Retinal pigment epithelial cell (primary cell): ENCODE data around the gene HS3ST4.

Source experiments
- DNase-seq: peaks from one replicate; pipeline ENCODE4 v3.0.0-alpha.2; 2010; ENCODE audit warnings: low read depth
- H3K4me3 ChIP-seq: 2 replicates; pipeline ENCODE4 v1.5.1; 2011; ENCODE audit warnings: mild to moderate bottlenecking, low read length, control low read depth, moderate library complexity
- TF ChIP-seq, protein P1 (sequence below): conservative IDR thresholded peaks from 2 replicates; pipeline ENCODE4 v1.5.1; 2011; ENCODE audit warnings: low read depth, low read length, control low read depth, inconsistent platforms

Gene HS3ST4

DNA sequence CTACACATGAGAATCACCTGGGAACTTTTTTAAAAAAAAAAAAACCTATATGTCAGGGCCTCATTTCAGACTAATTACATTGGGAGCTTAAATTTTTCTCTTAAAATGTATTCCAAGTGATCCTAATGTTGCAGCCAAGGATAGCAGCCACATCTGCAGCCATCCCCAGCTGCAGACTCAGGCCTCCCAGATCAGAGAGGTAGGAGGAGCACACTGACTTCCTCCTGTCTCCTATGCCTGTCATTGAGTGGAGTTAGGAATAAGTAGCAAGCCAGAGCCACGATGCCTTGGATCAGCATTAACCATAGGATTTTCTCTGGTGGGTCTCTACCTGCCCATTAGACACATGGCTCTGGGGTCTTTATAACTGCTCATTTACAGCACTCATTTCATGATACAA is 463.5 kb downstream of the HS3ST4 start:
- DNase-seq = no peak
- no peak overlapping the region for H3K4me3 ChIP-seq
- TF ChIP-seq, protein P1, sequence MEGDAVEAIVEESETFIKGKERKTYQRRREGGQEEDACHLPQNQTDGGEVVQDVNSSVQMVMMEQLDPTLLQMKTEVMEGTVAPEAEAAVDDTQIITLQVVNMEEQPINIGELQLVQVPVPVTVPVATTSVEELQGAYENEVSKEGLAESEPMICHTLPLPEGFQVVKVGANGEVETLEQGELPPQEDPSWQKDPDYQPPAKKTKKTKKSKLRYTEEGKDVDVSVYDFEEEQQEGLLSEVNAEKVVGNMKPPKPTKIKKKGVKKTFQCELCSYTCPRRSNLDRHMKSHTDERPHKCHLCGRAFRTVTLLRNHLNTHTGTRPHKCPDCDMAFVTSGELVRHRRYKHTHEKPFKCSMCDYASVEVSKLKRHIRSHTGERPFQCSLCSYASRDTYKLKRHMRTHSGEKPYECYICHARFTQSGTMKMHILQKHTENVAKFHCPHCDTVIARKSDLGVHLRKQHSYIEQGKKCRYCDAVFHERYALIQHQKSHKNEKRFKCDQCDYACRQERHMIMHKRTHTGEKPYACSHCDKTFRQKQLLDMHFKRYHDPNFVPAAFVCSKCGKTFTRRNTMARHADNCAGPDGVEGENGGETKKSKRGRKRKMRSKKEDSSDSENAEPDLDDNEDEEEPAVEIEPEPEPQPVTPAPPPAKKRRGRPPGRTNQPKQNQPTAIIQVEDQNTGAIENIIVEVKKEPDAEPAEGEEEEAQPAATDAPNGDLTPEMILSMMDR = no peak

GRCh38 chr16:26157319-26157718 is 465.6 kb downstream of the HS3ST4 start:
- TF ChIP-seq, protein P1 = no peak
- DNase-seq = no peak
- no peak overlapping the region for H3K4me3 ChIP-seq

- no peak for DNase-seq
- TF ChIP-seq, protein P1 = no peak
- H3K4me3 ChIP-seq = no peak overlapping the region
Observed at GRCh38 chr16:26158142-26158759, 466.5 kb downstream of the HS3ST4 start.

DNA sequence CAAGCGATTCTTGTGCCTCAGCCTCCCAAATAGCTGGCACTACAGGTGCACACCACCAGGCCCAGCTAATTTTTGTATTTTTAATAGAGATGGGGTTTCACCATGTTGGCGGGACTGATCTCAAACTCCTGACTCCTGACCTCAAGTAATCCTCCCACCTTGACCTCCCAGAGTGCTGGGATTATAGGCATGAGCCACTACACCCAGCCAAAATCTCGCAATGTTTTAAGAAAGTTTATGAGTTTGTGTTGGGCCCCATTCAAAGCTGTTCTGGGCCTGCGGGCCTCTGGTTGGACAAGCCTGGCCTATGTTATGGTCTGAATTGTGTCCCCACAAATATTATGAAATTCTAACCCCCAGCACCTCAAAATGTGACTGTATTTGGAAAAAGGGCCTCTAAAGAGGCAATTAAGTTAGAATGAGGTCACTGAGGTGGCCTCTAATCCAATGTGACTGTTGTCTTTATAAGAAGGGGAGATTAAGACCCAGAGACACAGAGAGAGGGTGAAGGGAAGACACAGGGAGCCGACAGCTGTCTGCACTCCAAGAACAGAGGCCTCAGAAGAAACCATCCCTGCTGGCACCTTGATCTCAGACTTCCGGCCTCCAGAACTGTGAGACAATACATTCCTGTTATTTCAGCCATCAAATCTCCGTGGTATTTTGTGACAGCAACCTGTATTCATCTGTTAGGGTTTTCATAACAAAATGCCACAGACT is 469.9 kb downstream of the HS3ST4 start:
- no peak overlapping the region for H3K4me3 ChIP-seq
- no peak for DNase-seq
- TF ChIP-seq, protein P1 = no peak

GRCh38 chr16:26169473-26169872 is 477.7 kb downstream of the HS3ST4 start:
- DNase-seq = no peak
- H3K4me3 ChIP-seq = no peak overlapping the region
- TF ChIP-seq, protein P1 = no peak

GRCh38 chr16:26175944-26176343 is 484.2 kb downstream of the HS3ST4 start:
- H3K4me3 ChIP-seq = no peak overlapping the region
- TF ChIP-seq, protein P1 = no peak
- no peak for DNase-seq

- no peak overlapping the region for H3K4me3 ChIP-seq
- no peak for DNase-seq
- TF ChIP-seq, protein P1 = no peak
Observed at GRCh38 chr16:26177438-26177837, 485.7 kb downstream of the HS3ST4 start.
